Testis (tissue), 3 donors: ENCODE data around the gene VSTM2B. TPM values are rescaled to one million over a fixed set of nuclear protein-coding genes. Genes with fewer than 3 reads are reported as not detected.

Experiments
- DNase-seq: peaks from one replicate; pipeline ENCODE4 v3.0.0-alpha.2; 2019
- H3K27ac ChIP-seq, 2 donors: fragments of 200-600 bp; sonication (generic); one replicate each; pipeline ENCODE4 v1.5.1; 2019
- H3K27me3 ChIP-seq: fragments of 200-600 bp; sonication (generic); one replicate; pipeline ENCODE4 v1.5.1; 2019
- H3K36me3 ChIP-seq: fragments of 200-600 bp; sonication (generic); one replicate; pipeline ENCODE4 v1.5.1; 2017; ENCODE audit warnings: low read depth; ENCODE audit errors: missing control alignments
- H3K4me1 ChIP-seq: fragments of 200-600 bp; sonication (generic); one replicate; pipeline ENCODE4 v1.5.1; 2019
- H3K4me3 ChIP-seq, 2 donors: fragments of 200-600 bp; sonication (generic); one replicate each; pipeline ENCODE4 v1.5.1; 2017 to 2019
- H3K9me3 ChIP-seq: fragments of 200-600 bp; sonication (generic); one replicate; pipeline ENCODE4 v1.5.1; 2017
- POLR2A ChIP-seq: fragments of 450-650 bp; IDR thresholded peaks from one replicate; pipeline ENCODE4 v1.6.1; 2017; ENCODE audit warnings: antibody characterized with exemption, mild to moderate bottlenecking, moderate library complexity
- WGBS, 2 donors: methylation state at CpG; one replicate each; pipeline ENCODE4 v1.1.5; 2018; 5-methylcytosine and 5-hydroxymethylcytosine counted together
- intact Hi-C: fragments of 100-400 bp; cut with DNase I; formaldehyde crosslinking; loops from one replicate; pipeline ENCODE4 v1.15.1; 2023; ENCODE audit warnings: low total_unique reads
- polyA plus RNA-seq: library from polyadenylated mRNA; stranded (reverse); fragments of 350-450 nt; fragmentation: Illumina TruSeq; extraction: RNeasy Lipid Tissue Mini Kit (QIAGEN cat#74804); gene quantifications from one replicate; pipeline ENCODE4 v1.2.3, GENCODE V29; 2014; ENCODE audit warnings: low read depth, low replicate concordance; ENCODE audit not compliant: insufficient read depth
- total RNA-seq, 2 donors: library from RNA; depleted of rRNA; stranded (reverse); fragments of >200 nt; gene quantifications; one replicate each; pipeline ENCODE4 v1.2.3, GENCODE V29; 2016
- TF ChIP-seq, protein P1 (sequence below), 3 experiments: fragments of 450-650 bp in 2 of 3; fragments of 200-600 bp in 1 of 3; sonication (generic) in 1 of 3; IDR thresholded peaks; one replicate each; pipeline ENCODE4 v1.5.1; 2016 to 2019; ENCODE audit warnings: antibody characterized with exemption in 3 of 3, mild to moderate bottlenecking in 2 of 3, moderate library complexity in 1 of 3

The VSTM2B gene
- total and polyA plus RNA-seq, 3 donors from 2014 or later = 0.50 to 0.62 TPM; not detected in 1

DNA sequence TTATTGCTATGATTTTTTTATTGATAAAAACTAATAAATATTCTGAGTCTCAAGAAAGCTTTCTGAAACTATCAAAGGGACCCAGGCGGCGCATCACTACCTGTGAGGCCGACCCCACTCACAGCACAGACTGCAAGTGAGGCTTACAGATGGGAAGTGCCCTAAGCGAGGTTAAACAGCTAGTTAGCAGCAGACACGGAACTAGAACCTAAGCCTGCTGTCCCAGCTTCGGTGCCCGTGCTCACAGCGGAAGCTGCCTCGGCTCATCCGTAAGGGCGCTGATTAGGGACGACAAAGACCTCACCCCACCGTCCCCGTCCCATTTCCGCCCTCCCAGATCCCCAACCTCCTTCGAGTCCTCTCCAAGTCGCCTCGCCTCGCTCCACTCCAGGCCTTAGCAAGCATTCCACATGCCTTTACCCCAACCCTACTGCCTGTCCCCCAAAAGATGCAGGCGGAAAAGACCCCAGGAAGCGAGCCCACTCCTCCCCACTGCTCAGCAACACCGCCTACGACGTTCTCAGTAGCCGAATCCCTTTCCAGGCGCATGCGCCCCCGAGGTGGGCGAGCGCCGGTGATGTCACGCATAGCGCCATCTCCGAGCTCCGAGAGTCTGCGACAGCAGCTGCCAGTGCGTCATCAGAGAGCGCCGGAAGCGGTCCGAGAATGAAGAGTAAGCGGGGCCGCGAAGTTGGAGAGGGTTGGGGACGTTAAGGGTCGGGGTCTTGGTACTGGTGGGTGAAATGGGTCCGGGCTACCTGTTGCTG lies 80.0 kb downstream of the VSTM2B start, which contains the start of gene POP4:
POP4 (plus strand) TSS at position 631 of the 767 bp plus-strand sequence; CDS start at position 667, 36 bp downstream.
- Histone ChIP-seq H3K4me3 (peak within 1 kb of the TSS; percentile 72 to 83), H3K27ac (peak within 1 kb of the TSS; percentile 91 to 92), H3K27me3 (no peaks in the 10 kb centered on the region), H3K36me3 (no peaks in the 10 kb centered on the region), H3K4me1 (peaks cover 9% of the 10 kb centered on the region), H3K9me3 (no peaks in the 10 kb centered on the region)
- TF ChIP-seq, protein P1, sequence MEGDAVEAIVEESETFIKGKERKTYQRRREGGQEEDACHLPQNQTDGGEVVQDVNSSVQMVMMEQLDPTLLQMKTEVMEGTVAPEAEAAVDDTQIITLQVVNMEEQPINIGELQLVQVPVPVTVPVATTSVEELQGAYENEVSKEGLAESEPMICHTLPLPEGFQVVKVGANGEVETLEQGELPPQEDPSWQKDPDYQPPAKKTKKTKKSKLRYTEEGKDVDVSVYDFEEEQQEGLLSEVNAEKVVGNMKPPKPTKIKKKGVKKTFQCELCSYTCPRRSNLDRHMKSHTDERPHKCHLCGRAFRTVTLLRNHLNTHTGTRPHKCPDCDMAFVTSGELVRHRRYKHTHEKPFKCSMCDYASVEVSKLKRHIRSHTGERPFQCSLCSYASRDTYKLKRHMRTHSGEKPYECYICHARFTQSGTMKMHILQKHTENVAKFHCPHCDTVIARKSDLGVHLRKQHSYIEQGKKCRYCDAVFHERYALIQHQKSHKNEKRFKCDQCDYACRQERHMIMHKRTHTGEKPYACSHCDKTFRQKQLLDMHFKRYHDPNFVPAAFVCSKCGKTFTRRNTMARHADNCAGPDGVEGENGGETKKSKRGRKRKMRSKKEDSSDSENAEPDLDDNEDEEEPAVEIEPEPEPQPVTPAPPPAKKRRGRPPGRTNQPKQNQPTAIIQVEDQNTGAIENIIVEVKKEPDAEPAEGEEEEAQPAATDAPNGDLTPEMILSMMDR (IDR thresholded peaks at IDR 0.05) = peak in 1 of 3 experiments; percentile 38
- TF ChIP-seq POLR2A = no peak
- intact Hi-C loops = no loop called here
- DNase-seq = peak; percentile 98
- WGBS, 2 donors = 1% methylated on average over 35 to 47 of the region's 47 CpGs

DNA sequence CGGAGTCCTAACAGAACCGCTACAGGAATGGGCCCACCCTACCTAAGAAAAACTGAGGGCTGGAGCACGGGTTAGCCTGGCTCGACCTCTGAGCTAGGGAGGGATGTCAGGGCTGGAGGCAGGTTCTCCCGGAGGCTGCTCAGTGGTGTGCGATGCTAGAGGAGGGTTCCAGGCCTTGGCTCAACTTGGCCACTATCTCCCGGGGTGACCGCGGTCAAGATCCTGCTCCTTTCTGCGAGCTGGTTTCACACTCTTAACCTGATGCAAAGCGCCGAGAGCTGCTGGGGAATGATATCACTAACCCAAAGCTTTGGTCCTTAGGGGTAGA lies 80.6 kb downstream of the VSTM2B start:
- H3K4me1 ChIP-seq = peaks cover 11% of the 10 kb centered on the region
- H3K36me3 ChIP-seq = no peaks in the 10 kb centered on the region
- 0 to 1% methylated on average over 12 of the region's 12 CpGs for WGBS, 2 donors
- no peaks in the 10 kb centered on the region for H3K9me3 ChIP-seq
- H3K27ac ChIP-seq = peak overlapping the region; percentile 91 to 92
- no peak for TF ChIP-seq POLR2A
- TF ChIP-seq, protein P1 (IDR thresholded peaks at IDR 0.05) = no peak
- intact Hi-C loops = no loop called here
- DNase-seq = no peak
- H3K4me3 ChIP-seq = peak overlapping the region; percentile 72 to 83
- no peaks in the 10 kb centered on the region for H3K27me3 ChIP-seq

DNA sequence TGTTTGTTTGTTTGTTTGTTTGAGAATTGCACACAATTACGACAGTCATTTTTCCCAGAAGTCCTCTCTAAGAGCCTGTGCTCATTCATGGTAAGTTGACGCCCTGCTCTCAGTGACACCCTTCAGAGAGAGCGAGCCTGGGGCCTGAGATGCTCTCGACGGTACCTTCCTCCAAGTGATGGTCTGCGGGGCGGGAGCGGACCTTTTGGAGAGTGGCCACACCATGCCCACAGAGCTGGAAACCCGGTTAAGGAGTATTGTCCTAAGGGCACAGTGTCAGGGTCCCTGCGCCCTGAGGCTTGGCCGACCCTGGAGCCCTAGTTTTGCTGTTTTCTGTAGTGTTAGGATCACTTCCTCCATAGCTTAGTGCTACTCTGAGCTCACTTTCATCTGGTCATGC lies 83.8 kb downstream of the VSTM2B start:
- Histone ChIP-seq H3K27ac (no peak overlapping the region), H3K4me1 (peaks cover 12% of the 10 kb centered on the region), H3K36me3 (no peaks in the 10 kb centered on the region), H3K27me3 (no peaks in the 10 kb centered on the region), H3K4me3 (no peak overlapping the region), H3K9me3 (no peaks in the 10 kb centered on the region)
- TF ChIP-seq, protein P1 (IDR thresholded peaks at IDR 0.05) = no peak
- TF ChIP-seq POLR2A = no peak
- WGBS, 2 donors = 95% methylated on average over 11 of the region's 11 CpGs
- DNase-seq = no peak
- intact Hi-C loops = loop anchor here (5.0 kb wide), 1 partner anchor 103 kb away; no protein-coding TSS in a partner anchor

DNA sequence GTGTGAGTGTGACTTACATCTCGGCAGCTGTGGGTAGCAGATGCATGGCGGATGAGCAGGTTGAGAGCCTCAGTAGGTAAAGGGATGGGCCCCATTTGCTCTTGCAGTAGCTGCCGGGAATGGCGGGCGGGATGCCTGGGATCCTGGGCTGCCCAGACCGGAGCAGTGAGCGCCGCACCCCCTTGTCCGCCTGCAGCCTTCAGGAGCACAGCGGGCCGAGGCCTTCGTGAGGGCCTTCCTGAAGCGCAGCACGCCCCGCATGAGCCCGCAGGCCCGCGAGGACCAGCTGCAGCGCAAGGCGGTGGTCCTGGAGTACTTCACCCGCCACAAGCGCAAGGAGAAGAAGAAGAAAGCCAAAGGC lies 84.4 kb downstream of the VSTM2B start:
- WGBS, 2 donors = 64 to 72% methylated on average over 8 to 22 of the region's 22 CpGs
- no peak overlapping the region for H3K4me3 ChIP-seq
- TF ChIP-seq, protein P1 (IDR thresholded peaks at IDR 0.05) = no peak
- TF ChIP-seq POLR2A = no peak
- H3K27ac ChIP-seq = no peak overlapping the region
- DNase-seq = no peak
- intact Hi-C loops = loop anchor here (5.0 kb wide), 1 partner anchor 102 kb away; no protein-coding TSS in a partner anchor
- no peaks in the 10 kb centered on the region for H3K36me3 ChIP-seq
- peaks cover 12% of the 10 kb centered on the region for H3K4me1 ChIP-seq
- H3K9me3 ChIP-seq = no peaks in the 10 kb centered on the region
- no peaks in the 10 kb centered on the region for H3K27me3 ChIP-seq
